ENCODE results near the gene IL17C.

- TF ChIP-seq ZNF407 (IDR thresholded peaks at IDR 0.05; ENCODE audit: low read depth) (no peak), FOXP4 (CRISPR knock-in tag; IDR thresholded peaks at IDR 0.05; ENCODE audit: borderline replicate concordance) (no peak), HNRNPLL (IDR thresholded peaks at IDR 0.05; ENCODE audit: low read depth, low read length, poor library complexity, severe bottlenecking) (no peak), XRCC4 (IDR thresholded peaks at IDR 0.05; ENCODE audit: extremely low read depth, insufficient read depth, insufficient read length) (no peak), RBM39 (optimal IDR thresholded peaks at IDR 0.05; ENCODE audit: low read depth, low read length) (no peak), NFYB (IDR thresholded peaks at IDR 0.05; ENCODE audit: extremely low read depth, insufficient read length) (no peak), CTCF (IDR thresholded peaks at IDR 0.05 in 2 of 3, conservative IDR thresholded peaks at IDR 0.05 in 1 of 3; ENCODE audit: insufficient read depth in 2 of 3, low read depth in 1 of 3, low read length in 3 of 3) (no peak), SRF (CRISPR knock-in tag; IDR thresholded peaks at IDR 0.05) (no peak)
Measured at GRCh38 chr16:88640039-88640495, 1.7 kb downstream of the IL17C start.

Data from K562 (cell line).